ENCODE data around the gene DIDO1. TPM values are rescaled to one million over a fixed set of nuclear protein-coding genes. Genes with fewer than 3 reads are reported as not detected.

Gene DIDO1
- total and polyA plus RNA-seq, 2 of the 13 experiments (the other 11 are each of a cell fraction or from before 2014, with no cell fraction given) = 75.0 to 75.1 TPM

GRCh38 chr20:62907384-62908317, 18.7 kb downstream of the DIDO1 start (continued):
- TF ChIP-seq NCOA2 (CRISPR knock-in tag; IDR thresholded peaks at IDR 0.05) (0 out of 2 replicates have a peak, but pooled peaks have one; percentile 13), RBM22 (optimal IDR thresholded peaks at IDR 0.05; ENCODE audit: low read length) (peak; percentile 7), HNRNPUL1 (IDR thresholded peaks at IDR 0.05; ENCODE audit: low read depth, low read length) (no peak), ZKSCAN5 (CRISPR knock-in tag; IDR thresholded peaks at IDR 0.05) (no peak), SALL2 (CRISPR knock-in tag; IDR thresholded peaks at IDR 0.05) (no peak), KLF11 (CRISPR knock-in tag; IDR thresholded peaks at IDR 0.05) (0 out of 2 replicates have a peak, but pooled peaks have one; percentile 41), XRCC5 (optimal IDR thresholded peaks at IDR 0.05; ENCODE audit: low read length) (peak; percentile 57), ERF (CRISPR knock-in tag; IDR thresholded peaks at IDR 0.05) (peak; percentile 39; the same call in 1 of the 2 replicates), ZNF598 (CRISPR knock-in tag; IDR thresholded peaks at IDR 0.05; ENCODE audit: borderline replicate concordance) (0 out of 2 replicates have a peak, but pooled peaks have one; percentile 52), MTF2 (CRISPR knock-in tag; IDR thresholded peaks at IDR 0.05; ENCODE audit: borderline replicate concordance) (no peak), PRDM10 (CRISPR knock-in tag; IDR thresholded peaks at IDR 0.05; ENCODE audit: low read depth) (0 out of 2 replicates have a peak, but pooled peaks have one; percentile 39), ZBTB25 (CRISPR knock-in tag; IDR thresholded peaks at IDR 0.05) (peak; percentile 56; the same call in 1 of the 2 replicates)
- TF ChIP-seq, protein P1, sequence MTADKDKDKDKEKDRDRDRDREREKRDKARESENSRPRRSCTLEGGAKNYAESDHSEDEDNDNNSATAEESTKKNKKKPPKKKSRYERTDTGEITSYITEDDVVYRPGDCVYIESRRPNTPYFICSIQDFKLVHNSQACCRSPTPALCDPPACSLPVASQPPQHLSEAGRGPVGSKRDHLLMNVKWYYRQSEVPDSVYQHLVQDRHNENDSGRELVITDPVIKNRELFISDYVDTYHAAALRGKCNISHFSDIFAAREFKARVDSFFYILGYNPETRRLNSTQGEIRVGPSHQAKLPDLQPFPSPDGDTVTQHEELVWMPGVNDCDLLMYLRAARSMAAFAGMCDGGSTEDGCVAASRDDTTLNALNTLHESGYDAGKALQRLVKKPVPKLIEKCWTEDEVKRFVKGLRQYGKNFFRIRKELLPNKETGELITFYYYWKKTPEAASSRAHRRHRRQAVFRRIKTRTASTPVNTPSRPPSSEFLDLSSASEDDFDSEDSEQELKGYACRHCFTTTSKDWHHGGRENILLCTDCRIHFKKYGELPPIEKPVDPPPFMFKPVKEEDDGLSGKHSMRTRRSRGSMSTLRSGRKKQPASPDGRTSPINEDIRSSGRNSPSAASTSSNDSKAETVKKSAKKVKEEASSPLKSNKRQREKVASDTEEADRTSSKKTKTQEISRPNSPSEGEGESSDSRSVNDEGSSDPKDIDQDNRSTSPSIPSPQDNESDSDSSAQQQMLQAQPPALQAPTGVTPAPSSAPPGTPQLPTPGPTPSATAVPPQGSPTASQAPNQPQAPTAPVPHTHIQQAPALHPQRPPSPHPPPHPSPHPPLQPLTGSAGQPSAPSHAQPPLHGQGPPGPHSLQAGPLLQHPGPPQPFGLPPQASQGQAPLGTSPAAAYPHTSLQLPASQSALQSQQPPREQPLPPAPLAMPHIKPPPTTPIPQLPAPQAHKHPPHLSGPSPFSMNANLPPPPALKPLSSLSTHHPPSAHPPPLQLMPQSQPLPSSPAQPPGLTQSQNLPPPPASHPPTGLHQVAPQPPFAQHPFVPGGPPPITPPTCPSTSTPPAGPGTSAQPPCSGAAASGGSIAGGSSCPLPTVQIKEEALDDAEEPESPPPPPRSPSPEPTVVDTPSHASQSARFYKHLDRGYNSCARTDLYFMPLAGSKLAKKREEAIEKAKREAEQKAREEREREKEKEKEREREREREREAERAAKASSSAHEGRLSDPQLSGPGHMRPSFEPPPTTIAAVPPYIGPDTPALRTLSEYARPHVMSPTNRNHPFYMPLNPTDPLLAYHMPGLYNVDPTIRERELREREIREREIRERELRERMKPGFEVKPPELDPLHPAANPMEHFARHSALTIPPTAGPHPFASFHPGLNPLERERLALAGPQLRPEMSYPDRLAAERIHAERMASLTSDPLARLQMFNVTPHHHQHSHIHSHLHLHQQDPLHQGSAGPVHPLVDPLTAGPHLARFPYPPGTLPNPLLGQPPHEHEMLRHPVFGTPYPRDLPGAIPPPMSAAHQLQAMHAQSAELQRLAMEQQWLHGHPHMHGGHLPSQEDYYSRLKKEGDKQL (CRISPR knock-in tag; IDR thresholded peaks at IDR 0.05; ENCODE audit: low read depth) = no peak
- TF ChIP-seq, protein P2, sequence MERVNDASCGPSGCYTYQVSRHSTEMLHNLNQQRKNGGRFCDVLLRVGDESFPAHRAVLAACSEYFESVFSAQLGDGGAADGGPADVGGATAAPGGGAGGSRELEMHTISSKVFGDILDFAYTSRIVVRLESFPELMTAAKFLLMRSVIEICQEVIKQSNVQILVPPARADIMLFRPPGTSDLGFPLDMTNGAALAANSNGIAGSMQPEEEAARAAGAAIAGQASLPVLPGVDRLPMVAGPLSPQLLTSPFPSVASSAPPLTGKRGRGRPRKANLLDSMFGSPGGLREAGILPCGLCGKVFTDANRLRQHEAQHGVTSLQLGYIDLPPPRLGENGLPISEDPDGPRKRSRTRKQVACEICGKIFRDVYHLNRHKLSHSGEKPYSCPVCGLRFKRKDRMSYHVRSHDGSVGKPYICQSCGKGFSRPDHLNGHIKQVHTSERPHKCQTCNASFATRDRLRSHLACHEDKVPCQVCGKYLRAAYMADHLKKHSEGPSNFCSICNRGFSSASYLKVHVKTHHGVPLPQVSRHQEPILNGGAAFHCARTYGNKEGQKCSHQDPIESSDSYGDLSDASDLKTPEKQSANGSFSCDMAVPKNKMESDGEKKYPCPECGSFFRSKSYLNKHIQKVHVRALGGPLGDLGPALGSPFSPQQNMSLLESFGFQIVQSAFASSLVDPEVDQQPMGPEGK (CRISPR knock-in tag; IDR thresholded peaks at IDR 0.05) = peak; percentile 38

All from HepG2 (cell line).